Measurements from ENCODE around the gene WFS1.

GRCh38 chr4:6256141-6256540 lies 13.5 kb upstream of the WFS1 start:
- TF ChIP-seq PRDM15 (CRISPR knock-in tag; IDR thresholded peaks at IDR 0.05) (no peak), HNRNPH1 (optimal IDR thresholded peaks at IDR 0.05; ENCODE audit: low read depth, low read length) (no peak), CTCF (CRISPR knock-in tag; IDR thresholded peaks at IDR 0.05) (no peak), ZNF33B (CRISPR knock-in tag; IDR thresholded peaks at IDR 0.05) (no peak), ZNF543 (CRISPR knock-in tag; IDR thresholded peaks at IDR 0.05) (no peak), ZNF343 (CRISPR knock-in tag; IDR thresholded peaks at IDR 0.05) (no peak), RAD21 (CRISPR knock-in tag; IDR thresholded peaks at IDR 0.05) (no peak), ARNT (IDR thresholded peaks at IDR 0.05) (no peak), KIAA2018 (CRISPR knock-in tag; IDR thresholded peaks at IDR 0.05; ENCODE audit: borderline replicate concordance) (no peak), ZNF281 (CRISPR knock-in tag; IDR thresholded peaks at IDR 0.05; ENCODE audit: borderline replicate concordance) (no peak)
